Neural cell (in vitro differentiated cells): Measurements from ENCODE around the gene FBXL17. TPM values are rescaled to one million over a fixed set of nuclear protein-coding genes. Genes with fewer than 3 reads are reported as not detected.

Experiments used
- H2AFZ ChIP-seq: fragments of 200-600, 300-800 bp; sonication (generic), shearing (Covaris generic); 2 replicates; pipeline ENCODE4 v1.6.0; 2014; ENCODE audit warnings: low read depth, mild to moderate bottlenecking, antibody characterized with exemption, low read length, moderate library complexity
- H3F3A ChIP-seq: fragments of 200-600 bp; shearing (Covaris generic); 2 replicates; pipeline ENCODE4 v1.6.1; 2016; ENCODE audit warnings: mild to moderate bottlenecking, moderate library complexity, mixed read lengths, antibody characterized with exemption, low read length; ENCODE audit not compliant: insufficient read depth, poor library complexity, severe bottlenecking
- H3K27ac ChIP-seq: fragments of 200-600, 300-800 bp; sonication (generic), shearing (Covaris generic); 2 replicates; pipeline ENCODE4 v1.5.1; 2014; ENCODE audit warnings: mild to moderate bottlenecking, low read length, moderate library complexity
- H3K27me3 ChIP-seq: fragments of 300-800, 200-600 bp; sonication (generic), shearing (Covaris generic); 2 replicates; pipeline ENCODE4 v1.6.0; 2014; ENCODE audit warnings: mild to moderate bottlenecking, low read depth, low read length, moderate library complexity; ENCODE audit not compliant: insufficient read depth
- H3K36me3 ChIP-seq: fragments of 300-800, 200-600 bp; sonication (generic), shearing (Covaris generic); 2 replicates; pipeline ENCODE4 v1.5.1; 2014; ENCODE audit warnings: mild to moderate bottlenecking, antibody characterized with exemption, low read length, moderate library complexity; ENCODE audit not compliant: insufficient read depth
- H3K4me2 ChIP-seq: fragments of 300-800, 200-600 bp; sonication (generic), shearing (Covaris generic); 2 replicates; pipeline ENCODE4 v1.6.0; 2014; ENCODE audit warnings: mild to moderate bottlenecking, low read length
- H3K4me3 ChIP-seq: fragments of 300-800, 200-600 bp; sonication (generic), shearing (Covaris generic); 2 replicates; pipeline ENCODE4 v1.5.1; 2014; ENCODE audit warnings: mild to moderate bottlenecking, low read length, moderate library complexity
- H3K79me2 ChIP-seq: fragments of 200-600 bp; shearing (Covaris generic); replicated peaks from 2 replicates; pipeline ENCODE4 v1.6.0; 2014; ENCODE audit warnings: mild to moderate bottlenecking, low read length, moderate library complexity; ENCODE audit not compliant: insufficient read depth
- H3K9ac ChIP-seq: fragments of 300-800, 200-600 bp; sonication (generic), shearing (Covaris generic); 2 replicates; pipeline ENCODE4 v1.6.1; 2016; ENCODE audit warnings: mild to moderate bottlenecking, low read length, mixed read lengths
- H3K9me2 ChIP-seq: fragments of 200-600 bp; shearing (Covaris generic); 2 replicates; pipeline ENCODE4 v1.6.1; 2016; ENCODE audit warnings: mild to moderate bottlenecking, low read length, mixed read lengths; ENCODE audit not compliant: insufficient read depth
- H3K9me3 ChIP-seq: fragments of 200-600, 300-800 bp; sonication (generic), shearing (Covaris generic); 2 replicates; pipeline ENCODE4 v1.6.1; 2016; ENCODE audit warnings: mild to moderate bottlenecking, mixed run types, low read length, moderate library complexity, mixed read lengths
- H4K20me1 ChIP-seq: fragments of 200-600 bp; shearing (Covaris generic); 2 replicates; pipeline ENCODE4 v1.6.1; 2016; ENCODE audit warnings: mild to moderate bottlenecking, mixed run types; ENCODE audit not compliant: insufficient read depth
- CTCF ChIP-seq: fragments of 450-650 bp; IDR thresholded peaks from 2 replicates; pipeline ENCODE4 v1.5.1; 2014; ENCODE audit warnings: antibody characterized with exemption, mild to moderate bottlenecking, moderate library complexity; ENCODE audit not compliant: poor library complexity, severe bottlenecking
- EP300 ChIP-seq: fragments of 450-650 bp; conservative IDR thresholded peaks from 2 replicates; pipeline ENCODE4 v1.6.1; 2014; ENCODE audit warnings: antibody characterized with exemption, mild to moderate bottlenecking, moderate library complexity; ENCODE audit not compliant: poor library complexity, severe bottlenecking
- EZH2 ChIP-seq: fragments of 200-600, 300-800 bp; shearing (Covaris generic), sonication (generic); IDR thresholded peaks from 2 replicates; pipeline ENCODE4 v1.6.1; 2014; ENCODE audit warnings: antibody characterized with exemption, low read length, borderline replicate concordance, mild to moderate bottlenecking; ENCODE audit not compliant: insufficient read depth, poor library complexity, severe bottlenecking
- MXI1 ChIP-seq: fragments of 450-650 bp; conservative IDR thresholded peaks from 2 replicates; pipeline ENCODE4 v1.6.1; 2014; ENCODE audit warnings: antibody characterized with exemption, mild to moderate bottlenecking; ENCODE audit not compliant: poor library complexity, severe bottlenecking
- POLR2AphosphoS5 ChIP-seq: IDR thresholded peaks from 2 replicates; pipeline ENCODE4 v1.6.1; 2012
- RAD21 ChIP-seq: fragments of 450-650 bp; conservative IDR thresholded peaks from 2 replicates; pipeline ENCODE4 v1.6.1; 2014; ENCODE audit warnings: antibody characterized with exemption, mild to moderate bottlenecking, moderate library complexity
- SMC3 ChIP-seq: fragments of 450-650 bp; conservative IDR thresholded peaks from 2 replicates; pipeline ENCODE4 v1.6.1; 2014; ENCODE audit warnings: antibody characterized with exemption, mild to moderate bottlenecking, moderate library complexity; ENCODE audit not compliant: poor library complexity
- TAF1 ChIP-seq: IDR thresholded peaks from 2 replicates; pipeline ENCODE4 v1.6.1; 2012; ENCODE audit warnings: low read depth
- polyA plus RNA-seq: library from polyadenylated mRNA; depleted of rRNA; stranded (reverse); fragments of >200 nt; gene quantifications from 2 replicates; pipeline ENCODE4 v1.2.3, GENCODE V29; 2014
- TF ChIP-seq, protein P1 (sequence below): IDR thresholded peaks from 2 replicates; pipeline ENCODE4 v1.6.1; 2012; ENCODE audit warnings: borderline replicate concordance

FBXL17 gene
- polyA plus RNA-seq, 1 donor from 2014 or later, result 19.6 TPM

DNA sequence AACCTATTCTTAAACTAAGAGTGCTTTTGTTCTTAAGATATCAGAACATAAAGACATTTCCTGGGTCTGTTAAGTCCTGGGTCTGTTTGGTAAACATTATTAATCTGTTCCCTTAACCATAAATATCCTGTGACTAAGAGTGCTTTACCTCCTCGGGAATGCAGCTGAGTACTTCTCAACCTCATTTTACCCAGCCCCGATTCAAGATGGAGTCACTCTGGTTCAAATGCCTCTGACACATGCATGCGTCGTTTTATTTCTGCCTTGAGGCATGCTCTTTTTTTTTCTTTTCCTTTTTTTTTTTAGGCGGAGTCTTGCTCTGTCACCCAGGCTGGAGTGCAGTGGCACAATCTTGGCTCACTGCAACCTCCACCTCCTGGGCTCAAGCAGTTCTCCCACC lies 39.8 kb upstream of the FBXL17 start:
- no peak overlapping the region for H2AFZ ChIP-seq
- H3K9ac ChIP-seq, result no peak overlapping the region
- no peaks in the 10 kb centered on the region for H3K79me2 ChIP-seq
- no peaks in the 10 kb centered on the region for H3F3A ChIP-seq
- no peak overlapping the region for H3K4me3 ChIP-seq
- no peak overlapping the region for H3K27ac ChIP-seq
- no peaks in the 10 kb centered on the region for H3K36me3 ChIP-seq
- H3K27me3 ChIP-seq, result no peaks in the 10 kb centered on the region
- no peak for TF ChIP-seq SMC3
- no peak for TF ChIP-seq TAF1
- TF ChIP-seq MXI1, result no peak
- TF ChIP-seq POLR2AphosphoS5, result no peak
- no peak for TF ChIP-seq EP300
- TF ChIP-seq, protein P1, sequence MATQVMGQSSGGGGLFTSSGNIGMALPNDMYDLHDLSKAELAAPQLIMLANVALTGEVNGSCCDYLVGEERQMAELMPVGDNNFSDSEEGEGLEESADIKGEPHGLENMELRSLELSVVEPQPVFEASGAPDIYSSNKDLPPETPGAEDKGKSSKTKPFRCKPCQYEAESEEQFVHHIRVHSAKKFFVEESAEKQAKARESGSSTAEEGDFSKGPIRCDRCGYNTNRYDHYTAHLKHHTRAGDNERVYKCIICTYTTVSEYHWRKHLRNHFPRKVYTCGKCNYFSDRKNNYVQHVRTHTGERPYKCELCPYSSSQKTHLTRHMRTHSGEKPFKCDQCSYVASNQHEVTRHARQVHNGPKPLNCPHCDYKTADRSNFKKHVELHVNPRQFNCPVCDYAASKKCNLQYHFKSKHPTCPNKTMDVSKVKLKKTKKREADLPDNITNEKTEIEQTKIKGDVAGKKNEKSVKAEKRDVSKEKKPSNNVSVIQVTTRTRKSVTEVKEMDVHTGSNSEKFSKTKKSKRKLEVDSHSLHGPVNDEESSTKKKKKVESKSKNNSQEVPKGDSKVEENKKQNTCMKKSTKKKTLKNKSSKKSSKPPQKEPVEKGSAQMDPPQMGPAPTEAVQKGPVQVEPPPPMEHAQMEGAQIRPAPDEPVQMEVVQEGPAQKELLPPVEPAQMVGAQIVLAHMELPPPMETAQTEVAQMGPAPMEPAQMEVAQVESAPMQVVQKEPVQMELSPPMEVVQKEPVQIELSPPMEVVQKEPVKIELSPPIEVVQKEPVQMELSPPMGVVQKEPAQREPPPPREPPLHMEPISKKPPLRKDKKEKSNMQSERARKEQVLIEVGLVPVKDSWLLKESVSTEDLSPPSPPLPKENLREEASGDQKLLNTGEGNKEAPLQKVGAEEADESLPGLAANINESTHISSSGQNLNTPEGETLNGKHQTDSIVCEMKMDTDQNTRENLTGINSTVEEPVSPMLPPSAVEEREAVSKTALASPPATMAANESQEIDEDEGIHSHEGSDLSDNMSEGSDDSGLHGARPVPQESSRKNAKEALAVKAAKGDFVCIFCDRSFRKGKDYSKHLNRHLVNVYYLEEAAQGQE, result no peak
- TF ChIP-seq CTCF, result no peak
- no peak for TF ChIP-seq EZH2
- TF ChIP-seq RAD21, result no peak
- no peaks in the 10 kb centered on the region for H4K20me1 ChIP-seq
- no peaks in the 10 kb centered on the region for H3K9me2 ChIP-seq
- no peaks in the 10 kb centered on the region for H3K9me3 ChIP-seq
- no peak overlapping the region for H3K4me2 ChIP-seq

DNA sequence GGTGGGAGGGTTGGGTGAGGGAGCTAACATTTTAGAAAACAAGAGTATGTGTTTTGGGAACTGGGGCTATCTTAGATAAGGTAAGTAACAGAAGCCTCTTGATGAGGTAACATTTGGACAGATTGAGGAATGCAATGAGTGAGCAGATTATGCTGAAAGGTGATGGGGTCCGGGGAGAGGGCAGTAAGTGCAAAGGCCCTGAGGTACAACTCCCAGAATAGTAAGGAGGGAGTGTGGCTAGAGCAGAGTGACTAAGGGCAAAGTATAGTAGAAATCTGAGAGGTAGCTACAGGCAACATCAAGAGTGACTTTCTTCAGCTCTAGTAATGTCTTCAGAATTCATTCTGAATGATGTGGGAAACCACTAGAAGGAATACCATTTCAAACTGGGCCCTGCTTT lies 38.9 kb upstream of the FBXL17 start:
- Histone ChIP-seq H3K9ac (no peak overlapping the region), H3K4me3 (no peak overlapping the region), H3K4me2 (no peak overlapping the region), H3K27me3 (no peaks in the 10 kb centered on the region), H3K9me2 (no peaks in the 10 kb centered on the region), H4K20me1 (no peaks in the 10 kb centered on the region), H3F3A (no peaks in the 10 kb centered on the region), H2AFZ (no peak overlapping the region), H3K27ac (no peak overlapping the region), H3K79me2 (no peaks in the 10 kb centered on the region), H3K9me3 (no peaks in the 10 kb centered on the region), H3K36me3 (no peaks in the 10 kb centered on the region)
- no peak for TF ChIP-seq TAF1
- TF ChIP-seq POLR2AphosphoS5, result no peak
- no peak for TF ChIP-seq EZH2
- no peak for TF ChIP-seq RAD21
- TF ChIP-seq EP300, result no peak
- TF ChIP-seq, protein P1, result no peak
- no peak for TF ChIP-seq SMC3
- no peak for TF ChIP-seq CTCF
- TF ChIP-seq MXI1, result no peak
